GM12872 (cell line): ENCODE measurements around the gene SLC2A2.

Experiments used
- CTCF ChIP-seq: IDR thresholded peaks from 3 replicates; pipeline ENCODE4 v1.5.1; 2011; ENCODE audit warnings: low read depth, mild to moderate bottlenecking, low read length, moderate library complexity; ENCODE audit not compliant: insufficient read depth

SLC2A2 gene

GRCh38 chr3:171011873-171012336 lies 14.6 kb downstream of the SLC2A2 start:
- no peak for TF ChIP-seq CTCF

GRCh38 chr3:171011109-171011872 lies 15.2 kb downstream of the SLC2A2 start:
- TF ChIP-seq CTCF = no peak

- no peak for TF ChIP-seq CTCF
Observed at GRCh38 chr3:171007316-171007715, 19.2 kb downstream of the SLC2A2 start.

- TF ChIP-seq CTCF = no peak
Observed at GRCh38 chr3:171005648-171006047, 20.9 kb downstream of the SLC2A2 start.

GRCh38 chr3:171001957-171002694 lies 24.4 kb downstream of the SLC2A2 start:
- TF ChIP-seq CTCF = no peak

- no peak for TF ChIP-seq CTCF
Observed at GRCh38 chr3:171001250-171001893, 25.1 kb downstream of the SLC2A2 start.

GRCh38 chr3:171000281-171000680 lies 26.2 kb downstream of the SLC2A2 start:
- TF ChIP-seq CTCF = no peak
